HG03025 (cell line): ENCODE measurements around the gene PRKG1.

Experiments
- ATAC-seq: cut with Tn5 transposase; IDR thresholded peaks from one replicate; pipeline ENCODE4 v1.9.1; 2021; ENCODE audit warnings: mild to moderate bottlenecking, moderate library complexity; ENCODE audit not compliant: unreplicated experiment, low FRiP score

The PRKG1 gene

DNA sequence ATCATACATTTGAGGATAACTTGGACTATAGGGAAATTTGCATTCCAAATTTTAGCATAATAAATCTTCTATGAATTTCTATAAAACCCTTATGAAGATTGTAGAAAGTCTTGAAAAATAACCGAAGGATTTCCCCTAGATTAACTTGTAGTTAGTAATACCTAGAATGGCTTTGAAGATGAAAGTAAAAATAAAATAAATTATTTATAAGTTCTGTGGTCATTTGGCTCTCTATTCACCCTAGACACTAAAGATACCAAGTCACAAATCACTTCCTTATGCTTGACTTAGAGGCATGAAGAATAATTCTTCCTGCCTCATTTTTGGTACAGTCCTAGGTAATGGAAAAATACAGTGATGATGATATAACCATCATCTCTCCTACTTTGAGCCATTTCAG, 545.8 kb downstream of the PRKG1 start:
- no peak for ATAC-seq

DNA sequence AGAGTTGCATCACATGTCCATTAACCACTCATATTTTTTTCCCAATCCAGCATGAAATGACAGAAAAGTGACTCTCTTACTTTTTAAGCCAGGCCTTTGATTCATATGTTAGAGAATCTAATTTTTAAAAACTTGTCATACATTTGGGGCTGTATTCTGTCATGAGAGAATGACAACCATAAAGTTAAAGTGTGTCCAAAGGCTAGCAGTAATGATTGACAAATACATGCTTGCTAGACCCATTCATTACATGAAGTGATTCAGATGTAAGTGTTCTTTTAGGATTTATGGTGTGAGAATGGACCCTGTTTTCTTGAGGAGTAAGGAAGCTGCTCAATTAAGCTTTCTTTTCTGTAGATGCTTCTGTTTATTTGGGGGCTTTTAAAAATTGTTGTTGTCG, 549.7 kb downstream of the PRKG1 start:
- no peak for ATAC-seq

- no peak for ATAC-seq
These were observed 555.8 kb downstream of the PRKG1 start for GRCh38 chr10:51629934-51630639.

- ATAC-seq: no peak
These were observed 556.3 kb downstream of the PRKG1 start for GRCh38 chr10:51630640-51631005.

DNA sequence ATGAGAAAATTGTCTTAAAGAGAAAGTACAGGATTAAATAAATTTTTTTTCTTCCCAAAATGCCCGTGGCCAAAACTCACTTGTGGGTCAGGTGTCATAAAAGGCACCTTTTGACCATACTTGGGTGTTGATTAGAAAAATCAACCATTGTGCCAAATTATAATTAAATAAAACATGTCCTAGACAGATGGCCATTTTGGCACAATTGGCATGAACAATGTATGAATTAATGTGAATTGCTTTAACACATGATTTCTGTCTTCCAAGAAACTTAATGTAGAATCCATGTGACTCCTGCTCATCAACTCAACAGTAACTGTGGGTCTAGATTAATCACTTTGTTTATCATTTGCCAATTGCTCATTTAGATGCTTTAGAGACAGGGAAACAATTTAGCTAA, 561.1 kb downstream of the PRKG1 start:
- no peak for ATAC-seq

- no peak for ATAC-seq
These were observed 563.9 kb downstream of the PRKG1 start for GRCh38 chr10:51638211-51638610.

DNA sequence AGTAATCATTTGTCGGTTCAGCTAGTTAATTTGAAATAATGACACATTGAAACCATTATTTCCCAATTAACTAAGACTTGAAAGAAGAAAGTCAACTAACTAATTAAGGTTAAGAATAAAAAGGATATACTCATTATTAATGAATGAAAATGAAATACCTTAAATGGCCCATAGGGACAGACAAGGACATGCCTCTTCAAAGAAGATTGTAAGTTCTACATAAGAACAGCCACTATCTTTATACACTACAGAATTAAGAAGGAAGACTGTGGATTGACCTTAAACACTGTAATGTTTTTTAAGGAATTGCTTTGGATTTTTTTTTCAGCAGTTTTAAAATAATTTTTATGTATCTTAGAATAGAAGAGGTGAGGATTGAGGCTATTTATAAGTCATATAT, 564.5 kb downstream of the PRKG1 start:
- ATAC-seq: no peak

DNA sequence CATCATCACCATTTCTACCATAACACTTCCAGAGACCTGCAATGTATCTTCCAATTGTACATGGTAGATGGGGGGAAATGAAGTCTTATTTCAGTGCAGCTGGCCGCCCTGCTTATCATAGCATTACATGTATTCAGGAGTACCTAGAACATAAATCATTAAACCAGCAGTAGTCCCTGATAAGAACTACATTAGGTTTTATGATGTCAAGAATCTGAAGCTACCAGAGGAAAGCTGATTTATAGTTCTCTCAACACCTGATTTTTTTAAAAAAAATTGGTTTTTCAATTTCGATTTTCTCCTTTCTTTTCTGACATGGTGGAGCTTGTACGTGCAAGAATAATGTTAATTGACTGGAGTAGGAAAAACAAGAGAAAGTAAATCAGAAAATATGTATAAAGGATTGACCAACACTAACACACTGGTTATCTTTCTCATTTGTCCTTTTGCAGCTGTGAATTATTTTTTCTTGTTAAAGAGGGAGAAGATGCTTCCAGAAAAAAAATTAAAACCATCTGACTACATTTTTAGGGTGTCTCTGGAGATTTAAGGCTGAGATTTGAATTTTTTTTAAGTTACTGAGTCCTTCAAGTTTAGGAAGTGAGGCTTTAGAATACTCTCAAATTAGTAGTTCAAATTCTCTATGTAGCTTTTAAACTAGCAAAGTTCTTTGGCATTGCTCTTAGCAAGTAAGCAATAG, 566.0 kb downstream of the PRKG1 start:
- ATAC-seq: no peak

DNA sequence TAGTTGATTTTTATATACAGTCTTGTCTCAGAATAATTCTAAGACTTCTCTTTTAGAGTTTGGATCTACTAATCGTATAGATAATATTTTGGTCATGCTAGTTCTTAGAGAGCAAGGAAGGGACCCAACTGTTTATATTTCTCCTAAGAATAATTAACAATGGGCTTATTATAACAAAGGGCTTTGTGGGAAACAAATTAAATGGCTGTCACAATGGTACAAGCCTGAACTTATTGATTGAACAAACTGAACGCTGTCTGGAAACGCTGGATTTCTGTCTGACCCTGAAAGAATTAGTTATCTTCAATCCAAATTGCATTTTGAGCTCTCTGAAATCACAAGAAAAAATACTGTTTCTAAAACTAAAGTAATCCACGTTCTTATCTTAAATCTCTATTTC, 568.3 kb downstream of the PRKG1 start:
- ATAC-seq: no peak

GRCh38 chr10:51643734-51644133, 569.4 kb downstream of the PRKG1 start:
- ATAC-seq: no peak

DNA sequence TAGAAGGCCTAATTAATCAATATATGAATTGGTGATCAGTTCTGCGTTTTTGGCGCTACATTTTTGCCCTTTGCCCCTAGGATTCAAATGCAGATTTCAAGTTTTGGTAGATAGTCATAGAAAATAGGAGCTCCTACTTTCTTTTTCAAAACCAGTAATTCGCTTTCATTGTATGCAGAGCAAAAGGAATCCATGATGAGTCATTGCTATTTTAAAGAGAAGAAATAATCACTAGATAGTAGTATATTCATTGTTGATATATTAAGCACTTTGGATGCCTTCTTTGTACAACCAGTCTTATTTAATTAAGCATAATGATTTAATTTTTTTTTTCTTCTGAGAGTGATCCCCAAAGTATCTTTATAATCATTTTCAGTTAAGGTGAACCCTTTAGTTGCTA, 574.8 kb downstream of the PRKG1 start:
- ATAC-seq: no peak

DNA sequence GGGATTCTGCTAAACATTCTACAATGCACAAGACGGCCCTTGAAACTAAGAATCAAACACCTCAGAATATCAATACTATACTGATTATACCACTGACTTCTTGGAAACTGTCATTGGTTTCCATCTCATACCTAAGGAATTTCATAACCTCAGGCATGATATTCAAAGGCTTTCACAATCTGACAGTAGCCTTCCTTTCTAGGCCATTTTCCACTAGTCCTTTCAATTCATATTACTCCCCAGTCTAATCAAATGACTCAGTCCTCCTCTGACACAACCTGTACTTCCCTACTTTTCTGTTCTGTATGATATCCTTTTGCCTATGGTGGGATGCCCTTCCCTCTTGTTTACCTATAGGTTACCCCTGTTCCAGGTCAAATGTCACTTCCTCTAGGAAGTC, 576.8 kb downstream of the PRKG1 start:
- ATAC-seq: no peak

DNA sequence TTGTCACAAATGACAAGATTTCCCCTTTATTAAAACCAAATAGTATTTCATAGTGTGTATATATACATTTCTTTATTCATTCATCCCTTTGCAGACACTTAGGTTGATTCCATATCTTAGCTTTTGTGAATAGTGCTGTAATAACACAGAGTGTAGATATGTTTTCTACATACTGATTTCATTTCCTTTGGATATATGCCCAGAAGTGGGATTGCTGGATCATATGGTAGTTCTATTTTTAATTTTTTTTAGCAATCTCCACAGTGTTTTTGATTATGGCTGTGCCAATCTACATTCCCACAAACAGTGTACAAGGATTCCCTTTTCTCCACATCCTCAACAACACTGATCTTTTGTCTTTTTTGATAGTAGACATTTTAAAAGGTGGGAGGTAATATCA, 578.7 kb downstream of the PRKG1 start:
- ATAC-seq: no peak

DNA sequence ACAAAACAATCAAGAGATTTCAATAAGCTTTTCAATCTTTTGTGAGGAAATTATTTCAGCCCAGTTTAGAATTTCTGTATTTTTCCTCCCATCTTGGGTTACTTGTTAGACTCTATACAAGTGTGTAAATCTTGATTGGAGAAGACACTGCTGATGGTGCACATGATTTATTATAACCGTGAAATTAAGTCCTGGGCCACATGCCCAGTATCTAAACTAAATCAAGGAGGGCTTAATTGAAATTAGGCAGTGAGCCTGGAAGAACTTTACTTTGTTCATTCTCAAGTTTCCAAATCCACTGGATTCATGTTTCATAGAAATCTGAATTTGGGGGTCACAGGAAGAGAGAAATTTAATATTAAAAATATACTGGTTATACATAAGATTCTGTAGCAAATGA, 580.6 kb downstream of the PRKG1 start:
- no peak for ATAC-seq

DNA sequence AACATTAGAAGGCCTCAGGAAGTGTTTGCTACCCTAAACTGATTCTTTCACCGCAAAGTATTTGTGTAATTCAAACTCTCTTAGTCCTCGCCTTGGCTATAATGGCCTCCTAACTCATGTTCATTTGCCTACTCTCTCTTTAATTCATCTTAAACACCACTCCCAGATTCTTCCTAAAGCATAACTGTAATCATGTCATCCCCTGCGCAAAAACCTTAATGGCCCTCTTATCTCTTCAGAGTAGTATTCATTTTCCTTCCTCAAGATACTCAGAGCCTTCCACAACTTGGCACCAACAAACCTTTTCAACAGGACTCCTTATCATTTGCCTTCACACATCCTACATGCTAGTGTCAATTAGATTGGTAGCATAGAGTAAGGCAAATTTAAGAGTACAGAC, 582.2 kb downstream of the PRKG1 start:
- no peak for ATAC-seq

DNA sequence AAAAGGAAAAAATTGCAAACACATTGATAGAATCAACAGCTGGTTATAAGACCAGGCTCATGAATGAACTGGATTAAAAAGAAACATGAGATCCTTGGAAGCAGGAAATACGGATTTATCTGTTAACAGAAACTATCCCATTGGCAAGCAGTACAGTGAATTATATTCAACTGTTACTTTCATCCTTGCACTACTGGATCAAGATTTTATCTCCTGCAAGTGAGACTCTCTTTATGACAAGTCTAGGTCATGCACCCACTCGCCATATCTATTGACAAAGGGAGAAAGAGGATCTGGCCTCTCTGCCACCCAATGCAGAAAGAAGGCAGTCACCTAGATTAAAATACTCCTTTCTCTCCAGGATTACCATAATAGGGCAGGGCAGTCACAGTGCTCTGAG, 583.7 kb downstream of the PRKG1 start:
- ATAC-seq: no peak

DNA sequence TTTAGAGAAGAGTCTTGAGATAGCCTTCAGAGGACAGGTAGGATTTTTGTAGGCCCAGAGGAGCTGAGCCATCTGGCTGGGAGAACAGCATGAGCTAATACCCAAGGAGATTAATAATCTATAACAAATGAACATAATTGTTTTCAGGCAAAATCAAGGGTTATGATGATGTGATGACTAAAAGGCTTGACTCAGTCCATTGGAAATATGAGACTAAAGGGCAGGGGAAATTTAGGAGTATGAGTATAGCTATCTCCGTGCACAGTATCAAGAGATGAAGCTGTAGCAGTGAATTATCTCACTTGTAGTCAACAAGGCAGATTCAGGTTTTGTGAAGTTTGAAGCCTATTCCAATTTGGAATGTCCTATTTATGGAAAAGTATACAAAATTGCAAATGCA, 585.1 kb downstream of the PRKG1 start:
- no peak for ATAC-seq

GRCh38 chr10:51663086-51663485, 588.8 kb downstream of the PRKG1 start:
- ATAC-seq: no peak

GRCh38 chr10:51666456-51666855, 592.2 kb downstream of the PRKG1 start:
- no peak for ATAC-seq

DNA sequence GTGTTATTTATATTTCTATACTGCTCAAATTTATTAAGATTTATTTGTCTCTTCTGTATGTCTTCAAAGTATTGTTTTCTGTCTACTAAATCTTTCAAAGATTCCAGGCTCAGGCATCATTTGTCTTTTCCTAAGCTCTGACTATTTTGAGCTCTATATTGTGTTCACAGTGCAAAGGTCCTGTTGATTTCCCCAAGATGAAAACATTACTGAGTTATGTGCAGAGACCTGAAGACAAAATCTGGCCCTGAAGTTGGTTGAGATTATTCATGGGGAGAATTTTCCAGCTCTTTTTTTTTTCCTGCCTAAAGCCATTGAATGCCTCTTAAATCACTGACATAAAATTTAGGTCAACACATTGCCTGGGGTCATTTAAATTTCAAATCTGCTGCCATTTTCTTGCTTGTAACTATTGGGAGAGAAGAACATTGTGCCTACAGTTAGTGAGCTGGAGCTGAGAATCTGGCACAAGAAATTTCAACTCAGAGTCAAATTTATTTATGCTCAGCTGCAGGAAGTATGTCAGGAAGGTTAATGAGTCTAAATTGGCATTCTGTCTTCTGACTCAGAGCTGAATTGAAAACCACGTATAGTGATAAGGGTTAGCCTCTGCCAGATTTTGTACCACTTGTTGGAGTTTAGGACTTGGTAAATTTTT, 593.5 kb downstream of the PRKG1 start:
- ATAC-seq: no peak

DNA sequence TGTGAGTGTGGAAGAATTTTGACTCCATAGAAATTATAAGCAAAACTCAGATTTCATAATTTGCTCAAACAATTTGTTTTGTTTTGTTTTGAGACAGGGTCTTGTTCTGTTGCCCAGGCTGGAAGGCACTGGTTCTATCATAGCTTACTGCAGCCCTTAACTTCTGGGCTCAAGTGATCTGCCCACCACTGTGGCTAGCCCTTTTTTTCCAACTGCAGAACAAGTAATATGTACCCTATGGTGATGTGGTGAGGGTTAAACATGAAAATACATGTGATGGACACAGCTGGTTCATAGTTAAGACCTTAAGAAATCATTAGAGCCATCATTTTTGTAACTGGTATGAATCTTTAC, 594.0 kb downstream of the PRKG1 start:
- ATAC-seq: no peak

- ATAC-seq: no peak
These were observed 594.8 kb downstream of the PRKG1 start for GRCh38 chr10:51669041-51669440.
